Middle frontal gyrus (tissue), 1 donor: ENCODE results near the gene GJA10.
"Not testable (repeated sequence)": the region's sequence is repeated elsewhere in the genome, so short reads cannot be mapped to it uniquely, and the experiment has no call there.

Experiments used
- DNase-seq: peaks from one replicate; pipeline ENCODE4 v3.0.0-alpha.2; 2015; ENCODE audit warnings: low spot score; ENCODE audit errors: extremely low spot score

GJA10 gene

GRCh38 chr6:89894169-89894568 is at the start of gene GJA10:
Gene GJA10, plus strand, starts transcription at chr6:89894469. Its CDS starts 0 bp downstream, at chr6:89894469.
- no peak for DNase-seq

- DNase-seq = not testable (repeated sequence)
Measured at GRCh38 chr6:89847513-89847912, 46.8 kb upstream of the GJA10 start.

GRCh38 chr6:89853068-89853467 is 41.2 kb upstream of the GJA10 start:
- no peak for DNase-seq

GRCh38 chr6:89858041-89858440 is 36.2 kb upstream of the GJA10 start:
- no peak for DNase-seq

- DNase-seq = no peak
Measured at GRCh38 chr6:89859744-89860143, 34.5 kb upstream of the GJA10 start.

- no peak for DNase-seq
Measured at GRCh38 chr6:89862273-89862672, 32.0 kb upstream of the GJA10 start.

GRCh38 chr6:89862698-89863097 is 31.6 kb upstream of the GJA10 start:
- no peak for DNase-seq

GRCh38 chr6:89866024-89866678 is 28.1 kb upstream of the GJA10 start:
- no peak for DNase-seq

GRCh38 chr6:89873721-89874120 is 20.5 kb upstream of the GJA10 start:
- no peak for DNase-seq

- DNase-seq = no peak
Measured at GRCh38 chr6:89874438-89874837, 19.8 kb upstream of the GJA10 start.

GRCh38 chr6:89886378-89887120 is 7.7 kb upstream of the GJA10 start:
- DNase-seq = no peak

GRCh38 chr6:89887452-89888137 is 6.7 kb upstream of the GJA10 start:
- DNase-seq = no peak

GRCh38 chr6:89888138-89888514 is 6.1 kb upstream of the GJA10 start:
- no peak for DNase-seq

GRCh38 chr6:89888871-89889270 is 5.4 kb upstream of the GJA10 start:
- DNase-seq = no peak

GRCh38 chr6:89890845-89891528 is 3.3 kb upstream of the GJA10 start:
- DNase-seq = not testable (repeated sequence)

- not testable (repeated sequence) for DNase-seq
Measured at GRCh38 chr6:89892577-89892976, 1.7 kb upstream of the GJA10 start.

- no peak for DNase-seq
Measured at GRCh38 chr6:89895276-89895874, 1.1 kb downstream of the GJA10 start.

- DNase-seq = not testable (repeated sequence)
Measured at GRCh38 chr6:89910001-89910901, 16.0 kb downstream of the GJA10 start.

GRCh38 chr6:89910902-89911240 is 16.6 kb downstream of the GJA10 start:
- no peak for DNase-seq

GRCh38 chr6:89916136-89916920 is 22.1 kb downstream of the GJA10 start:
- no peak for DNase-seq
